HG03103 (cell line): Measurements from ENCODE around the gene GNPTAB.
A peak's percentile ranks its signal among the peaks of the same experiment; 100 is the strongest.

Experiments used
- ATAC-seq: cut with Tn5 transposase; IDR thresholded peaks from one replicate; pipeline ENCODE4 v1.9.1; 2021; ENCODE audit warnings: low read depth; ENCODE audit not compliant: unreplicated experiment

GNPTAB gene

DNA sequence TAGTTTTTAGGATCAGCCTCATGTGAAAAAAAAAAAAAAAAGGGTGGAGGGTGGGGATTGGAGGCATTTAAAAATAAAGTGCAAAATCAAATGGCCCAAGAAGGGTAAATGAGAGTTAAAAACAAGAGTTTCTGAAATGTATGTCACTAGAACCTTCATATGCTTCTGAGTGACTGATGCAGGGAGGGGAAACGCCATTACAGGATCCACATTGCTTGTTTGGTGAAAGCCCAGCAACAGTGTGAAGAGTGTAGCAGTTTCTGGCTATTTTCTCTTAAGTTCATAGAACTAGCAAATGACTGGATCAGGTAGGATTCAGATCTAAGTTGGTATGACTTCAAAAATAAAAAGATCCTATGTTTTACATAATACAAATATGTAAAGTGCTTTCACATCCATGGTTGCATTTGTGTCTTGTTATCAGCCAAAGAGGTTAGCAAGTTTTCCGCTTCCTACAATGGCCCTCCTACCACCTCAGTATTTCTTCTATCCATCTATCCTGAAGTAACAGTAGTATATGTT lies 130.4 kb downstream of the GNPTAB start:
- ATAC-seq: no peak

DNA sequence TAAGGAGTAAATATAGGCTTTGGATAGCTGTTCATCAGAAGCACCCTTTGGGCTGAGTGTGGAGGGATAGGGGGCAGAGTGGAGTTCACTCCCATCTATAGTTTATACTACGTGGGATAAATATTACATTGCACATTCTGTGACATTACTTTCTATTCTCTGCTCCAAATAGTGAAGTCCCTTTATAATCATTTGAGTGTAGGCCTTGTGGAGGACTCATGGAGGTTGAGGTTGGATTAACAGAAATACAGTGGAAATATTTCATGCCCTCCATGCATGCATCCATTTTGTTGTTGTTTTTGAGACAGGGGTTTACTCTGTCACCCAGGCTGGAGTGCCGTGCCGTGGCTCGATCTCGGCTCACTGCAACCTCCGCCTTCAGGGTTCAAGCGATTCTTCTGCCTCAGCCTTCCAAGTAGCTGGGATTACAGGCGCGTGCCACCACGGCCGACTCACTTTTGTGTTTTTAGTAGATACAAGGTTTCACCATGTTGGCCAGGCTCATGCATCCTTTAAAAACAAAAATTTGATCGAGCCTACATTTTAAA lies 131.9 kb downstream of the GNPTAB start:
- no peak for ATAC-seq

DNA sequence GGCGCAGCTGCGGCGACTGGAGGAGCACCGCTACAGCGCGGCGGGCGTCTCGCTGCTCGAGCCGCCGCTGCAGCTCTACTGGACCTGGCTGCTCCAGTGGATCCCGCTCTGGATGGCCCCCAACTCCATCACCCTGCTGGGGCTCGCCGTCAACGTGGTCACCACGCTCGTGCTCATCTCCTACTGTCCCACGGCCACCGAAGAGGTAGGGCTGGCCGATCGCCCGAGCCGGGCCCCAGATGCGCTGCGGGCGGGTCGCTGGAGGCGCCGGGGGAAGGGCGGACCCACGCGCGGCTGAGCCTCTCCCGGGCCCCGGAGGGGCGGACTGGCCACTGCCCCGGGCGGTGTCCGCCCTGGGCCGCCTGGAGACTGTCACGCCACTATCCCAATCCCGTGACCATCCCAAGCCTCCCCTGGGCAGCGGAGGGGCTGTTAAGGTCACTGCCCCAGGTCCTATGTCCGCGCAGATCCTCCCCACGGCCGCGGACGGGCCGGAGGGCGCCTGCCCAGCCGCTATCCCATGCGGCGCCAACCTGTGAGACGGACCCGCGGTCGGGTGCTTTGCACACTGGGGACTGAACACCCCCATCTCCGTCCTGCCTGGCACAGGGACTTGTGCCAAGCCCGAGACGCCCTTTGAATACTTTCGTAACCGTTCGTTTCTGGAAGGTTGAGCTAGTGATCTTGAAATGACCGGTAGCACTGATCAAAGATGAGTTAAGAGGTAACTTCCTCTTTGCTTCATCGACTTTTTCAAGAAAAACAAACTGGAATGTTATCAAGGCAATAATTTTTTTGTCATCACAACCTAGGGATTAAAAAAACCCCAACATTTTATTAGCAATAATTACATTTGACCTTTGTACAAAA lies 132.6 kb downstream of the GNPTAB start:
- peak; percentile 22 for ATAC-seq

DNA sequence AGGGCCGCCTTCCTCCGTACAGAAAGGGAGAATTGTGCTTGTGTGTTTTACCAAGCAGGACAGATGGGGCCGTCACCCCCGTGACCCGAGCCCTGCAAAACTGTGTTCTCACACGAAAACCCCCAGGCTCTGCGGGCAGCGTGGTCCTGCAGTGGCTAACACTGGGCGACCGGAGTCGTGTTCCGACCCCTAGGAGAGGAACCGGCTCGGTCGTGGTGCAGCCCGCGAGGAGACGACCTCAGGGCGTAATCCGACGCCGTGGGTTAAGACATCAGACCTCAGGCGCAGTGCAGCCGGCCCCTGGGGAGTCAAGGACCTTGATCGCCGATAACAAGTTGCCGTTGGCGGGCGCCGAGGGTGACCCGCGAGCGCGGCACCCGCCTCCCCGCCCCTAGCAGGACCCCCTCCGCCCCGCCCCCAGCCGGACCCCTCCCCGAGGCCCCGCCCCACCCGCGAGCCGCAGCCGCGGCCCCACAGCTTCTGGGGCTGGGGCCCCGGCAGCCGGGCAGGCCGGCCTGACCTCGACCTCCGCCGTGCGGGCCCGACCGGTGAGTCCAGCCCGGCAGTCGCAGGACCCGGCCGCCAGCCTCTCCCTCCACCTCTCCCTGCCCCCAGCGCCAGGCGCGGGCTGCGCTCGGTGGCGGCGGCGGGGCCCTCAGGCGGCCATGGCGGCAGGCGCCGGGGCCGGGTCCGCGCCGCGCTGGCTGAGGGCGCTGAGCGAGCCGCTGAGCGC lies 133.4 kb downstream of the GNPTAB start, which contains the start of gene CHPT1:
Gene CHPT1 (plus strand): TSS at position 444 of the 733 bp plus-strand sequence. CDS start 222 bp downstream, at position 666.
- ATAC-seq: peak; percentile 53

DNA sequence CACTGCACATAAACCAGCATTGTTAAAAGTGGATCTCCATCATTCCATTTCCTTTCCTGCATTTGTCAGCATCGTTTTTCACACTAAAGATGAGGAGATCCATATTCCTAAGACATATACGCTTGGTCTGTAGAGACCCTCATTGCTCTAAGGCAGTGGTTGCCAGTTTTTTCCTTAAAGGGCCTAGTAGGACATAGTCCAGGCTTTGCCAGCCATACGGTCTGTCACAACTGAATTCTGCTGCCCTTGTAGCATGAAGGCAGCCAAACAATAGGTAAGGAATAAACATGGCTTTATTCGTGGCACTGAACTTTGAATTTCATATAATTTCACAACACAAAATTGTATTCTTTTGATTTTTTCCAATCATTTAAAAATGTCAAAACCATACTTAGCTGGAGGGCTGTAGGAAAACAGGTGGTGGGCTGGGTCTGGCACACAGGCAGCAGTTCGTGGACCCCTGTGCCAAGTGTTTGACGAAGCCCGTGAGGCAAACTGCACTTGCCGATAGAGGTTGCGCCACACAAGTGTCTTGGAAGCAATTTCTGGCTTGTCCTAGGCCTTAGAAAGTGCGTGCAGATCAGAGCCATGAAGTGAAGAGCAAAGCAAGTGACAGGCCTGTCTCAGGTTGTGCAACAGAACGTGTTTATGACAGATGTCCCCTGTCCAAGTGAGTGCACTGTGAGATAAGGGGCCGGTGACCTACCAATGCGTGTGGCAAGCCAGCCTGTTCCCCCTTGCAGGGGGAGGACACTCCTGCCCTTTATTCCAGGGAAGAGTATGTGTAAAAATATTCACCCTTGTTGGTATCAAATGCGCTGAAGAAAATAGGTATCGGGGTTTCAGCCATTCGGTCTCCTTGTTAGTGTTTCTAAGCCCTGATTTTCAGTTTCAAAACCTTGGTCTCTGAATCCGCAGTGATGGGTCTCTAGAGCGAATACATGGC lies 134.2 kb downstream of the GNPTAB start:
- ATAC-seq: no peak

DNA sequence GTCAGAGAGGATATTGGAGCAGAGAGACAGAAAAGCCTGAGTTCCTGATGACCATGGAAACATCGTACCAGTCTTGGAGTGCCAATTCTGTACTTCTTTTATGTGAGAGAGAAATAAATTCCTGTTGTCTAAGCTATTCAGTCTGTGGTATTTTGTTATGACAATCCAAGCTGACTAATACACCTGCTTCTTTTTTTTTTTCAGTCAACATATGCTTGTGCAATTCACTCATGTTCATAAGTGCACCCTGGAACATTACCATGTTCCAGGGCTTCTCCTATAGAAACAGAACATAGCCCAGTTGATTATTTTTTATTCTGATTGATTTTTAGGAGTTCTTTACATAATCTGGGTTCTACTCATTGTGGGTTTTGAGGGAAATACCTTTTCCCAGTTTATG lies 135.1 kb downstream of the GNPTAB start:
- no peak for ATAC-seq
